ENCODE measurements around the gene SI.
"Not testable (repeated sequence)": the region's sequence is repeated elsewhere in the genome, so short reads cannot be mapped to it uniquely, and the experiment has no call there.

Gene SI

DNA sequence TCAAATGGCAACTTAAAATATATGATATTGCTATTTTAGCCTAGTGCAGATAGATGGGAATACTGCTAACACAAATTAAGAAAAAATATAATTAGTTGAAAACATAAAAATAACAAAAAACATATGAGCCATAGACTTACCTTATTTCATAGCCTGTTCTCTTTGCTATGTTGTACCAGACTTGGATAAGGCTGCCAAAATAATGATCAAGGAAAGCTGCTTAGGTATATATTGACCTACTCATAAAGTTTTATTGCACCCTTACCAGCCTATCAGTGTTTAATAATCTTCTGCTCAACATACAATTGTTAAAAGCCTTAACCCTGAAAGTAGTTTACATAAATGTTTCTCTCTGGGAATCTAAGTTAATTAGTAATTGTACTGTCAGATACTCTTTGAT is at the start of gene SI:
Gene SI, minus strand, starts transcription at position 204 of the 400 bp plus-strand sequence. CDS start 2,484 bp downstream, outside the sequence.
- in situ Hi-C loops (cut with HindIII; ENCODE audit: low pct_unique_long_range_greater_than_20kb, low sequenced_read_pairs): no loop called here
- TF ChIP-seq JUND (IDR thresholded peaks at IDR 0.05; ENCODE audit: low read depth): no peak
- no peak for DNase-seq (ENCODE audit: low read depth in 1 of 2, low spot score in 1 of 2)

DNA sequence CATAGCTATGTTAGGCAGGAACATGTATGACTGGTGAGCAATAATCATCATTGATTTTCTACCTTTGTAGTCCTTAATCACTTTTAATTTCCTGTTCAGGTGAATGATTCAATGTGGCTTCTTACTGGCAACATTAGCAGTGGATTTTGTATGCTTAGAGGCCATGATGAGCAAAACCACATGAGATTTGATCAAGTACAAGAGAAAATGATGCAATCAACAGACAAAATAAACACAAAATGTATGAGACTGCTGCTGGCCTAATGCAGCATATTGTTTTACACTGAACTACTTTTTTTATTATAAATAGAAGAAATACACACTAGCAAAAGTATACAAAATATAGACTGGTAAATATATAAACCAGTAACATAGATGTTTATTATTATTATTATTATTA is 47.5 kb upstream of the SI start:
- in situ Hi-C loops (cut with HindIII; ENCODE audit: low pct_unique_long_range_greater_than_20kb, low sequenced_read_pairs): no loop called here
- TF ChIP-seq JUND (IDR thresholded peaks at IDR 0.05; ENCODE audit: low read depth): no peak
- DNase-seq (ENCODE audit: low read depth in 1 of 2, low spot score in 1 of 2): no peak

DNA sequence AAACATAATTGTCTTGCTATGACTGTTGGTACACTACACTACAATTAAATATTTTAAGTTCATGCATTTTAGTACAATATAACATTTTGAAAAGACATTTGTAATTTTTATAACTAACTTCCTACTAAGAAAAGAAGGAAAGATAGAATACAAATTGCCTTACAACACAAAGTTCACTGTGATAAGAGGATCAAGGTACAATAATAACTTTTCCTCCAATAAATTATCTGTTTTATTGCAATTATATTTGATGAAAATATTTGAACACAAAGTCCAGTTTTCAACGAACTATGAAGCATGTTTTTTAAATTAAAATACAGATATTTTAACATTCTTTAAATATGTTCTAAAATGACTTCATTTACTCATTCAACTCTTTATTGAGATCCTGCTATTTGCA is 33.1 kb upstream of the SI start:
- no peak for DNase-seq (ENCODE audit: low read depth in 1 of 2, low spot score in 1 of 2)
- in situ Hi-C loops (cut with HindIII; ENCODE audit: low pct_unique_long_range_greater_than_20kb, low sequenced_read_pairs): no loop called here
- TF ChIP-seq JUND (IDR thresholded peaks at IDR 0.05; ENCODE audit: low read depth): no peak

DNA sequence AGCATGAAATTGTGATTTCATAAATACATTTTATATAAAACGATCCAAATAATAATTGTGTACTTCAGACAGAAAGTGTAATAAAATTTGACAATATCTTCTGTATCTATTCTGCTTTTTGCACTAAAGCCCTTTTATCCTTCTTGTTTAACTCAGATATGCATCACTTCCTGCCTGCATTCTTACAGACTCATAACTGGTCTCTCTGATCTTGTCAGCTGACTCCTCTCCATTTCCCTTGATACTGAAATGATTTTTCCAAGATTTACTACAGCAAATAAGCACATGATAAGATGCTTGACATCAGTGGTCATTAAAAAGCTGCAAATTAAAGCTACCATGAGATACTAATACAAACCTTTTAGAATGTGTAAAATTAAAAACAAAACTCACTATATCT is 25.3 kb upstream of the SI start:
- DNase-seq (ENCODE audit: low read depth in 1 of 2, low spot score in 1 of 2): no peak
- no peak for TF ChIP-seq JUND (IDR thresholded peaks at IDR 0.05; ENCODE audit: low read depth)
- in situ Hi-C loops (cut with HindIII; ENCODE audit: low pct_unique_long_range_greater_than_20kb, low sequenced_read_pairs): no loop called here

DNA sequence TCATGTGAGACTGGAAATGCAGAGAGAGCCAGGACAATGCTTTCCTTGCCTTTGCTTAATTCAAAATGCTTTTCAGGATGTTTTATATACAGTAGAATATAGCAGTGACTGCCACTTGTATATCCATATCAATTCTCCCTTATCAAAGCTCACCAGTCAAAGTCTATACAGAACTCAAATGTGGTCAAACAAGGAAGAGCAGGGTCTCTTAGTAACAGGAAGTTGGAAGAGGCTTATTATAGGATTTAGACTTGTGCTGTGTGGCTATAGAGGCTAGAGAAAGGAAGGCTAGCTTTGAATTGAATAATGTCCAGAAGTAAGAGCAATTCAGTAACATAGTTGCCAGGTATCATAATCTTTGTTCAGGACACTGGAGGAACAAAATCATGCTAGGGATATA is 4.4 kb upstream of the SI start:
- DNase-seq (ENCODE audit: low read depth in 1 of 2, low spot score in 1 of 2): no peak
- in situ Hi-C loops (cut with HindIII; ENCODE audit: low pct_unique_long_range_greater_than_20kb, low sequenced_read_pairs): no loop called here
- no peak for TF ChIP-seq JUND (IDR thresholded peaks at IDR 0.05; ENCODE audit: low read depth)

DNA sequence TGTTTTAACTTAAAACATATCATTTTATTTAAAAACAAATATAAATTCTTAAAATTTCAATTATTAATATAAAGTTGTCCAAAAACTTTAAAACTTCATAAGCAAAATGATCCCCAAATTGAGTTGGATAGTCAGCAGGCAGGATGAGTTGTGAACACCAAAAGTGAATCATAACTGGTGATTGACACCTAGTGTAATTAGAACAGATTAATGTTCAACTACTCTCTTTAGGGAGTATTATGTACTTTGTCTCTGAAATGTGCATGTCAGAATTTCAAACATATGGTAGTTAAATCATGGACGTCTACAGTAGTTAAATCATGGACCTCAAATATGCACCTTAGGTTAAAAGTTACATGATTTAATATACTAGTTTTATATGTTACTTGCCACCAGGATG is 2.9 kb upstream of the SI start:
- TF ChIP-seq JUND (IDR thresholded peaks at IDR 0.05; ENCODE audit: low read depth): no peak

DNA sequence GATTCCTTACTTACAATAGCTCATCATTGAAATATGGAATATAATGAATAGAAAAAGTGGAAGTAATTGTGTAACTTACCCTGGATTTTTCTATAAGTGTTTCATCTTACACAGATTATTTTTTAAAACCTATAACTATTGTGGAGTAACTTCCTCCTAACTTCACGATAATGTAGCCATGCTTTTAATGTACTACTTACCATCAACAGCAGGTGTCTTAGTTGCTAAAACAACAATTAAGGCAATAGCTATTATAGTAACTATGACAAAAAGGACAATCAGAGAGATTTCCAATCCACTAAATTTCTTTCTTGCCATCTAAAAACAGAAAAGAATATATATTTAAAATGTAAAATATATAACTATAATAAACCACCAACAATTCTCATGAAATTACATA is 2.6 kb downstream of the SI start:
- no peak for TF ChIP-seq JUND (IDR thresholded peaks at IDR 0.05; ENCODE audit: low read depth)
- in situ Hi-C loops (cut with HindIII; ENCODE audit: low pct_unique_long_range_greater_than_20kb, low sequenced_read_pairs): no loop called here
- DNase-seq (ENCODE audit: low read depth in 1 of 2, low spot score in 1 of 2): peak in 1 of 2 experiments; percentile 13

More for the DNA sequence above, 2.9 kb upstream of the SI start:
- no peak for DNase-seq (ENCODE audit: low read depth in 1 of 2, low spot score in 1 of 2)
- in situ Hi-C loops (cut with HindIII; ENCODE audit: low pct_unique_long_range_greater_than_20kb, low sequenced_read_pairs): no loop called here

DNA sequence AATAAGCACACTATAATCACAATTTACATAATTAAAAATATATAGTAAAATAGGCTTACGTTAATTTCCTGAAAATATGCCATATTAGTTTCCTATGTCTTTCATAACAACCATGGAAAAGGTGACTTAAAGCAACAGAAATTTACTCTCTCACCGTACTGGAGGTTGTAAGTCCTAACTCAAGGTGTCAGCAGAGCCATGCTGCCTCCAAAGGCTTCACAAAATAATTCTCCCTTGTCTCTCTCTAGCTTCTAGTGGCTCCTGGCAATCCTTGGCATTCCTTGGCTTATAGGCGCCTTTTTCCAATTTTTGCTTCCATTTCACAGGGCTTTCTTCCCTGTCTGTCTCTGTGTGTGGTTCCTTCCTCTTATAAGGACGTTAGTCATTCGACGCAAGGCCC is 7.6 kb downstream of the SI start:
- peak in 1 of 2 experiments; percentile 47 for DNase-seq (ENCODE audit: low read depth in 1 of 2, low spot score in 1 of 2)
- in situ Hi-C loops (cut with HindIII; ENCODE audit: low pct_unique_long_range_greater_than_20kb, low sequenced_read_pairs): no loop called here
- TF ChIP-seq JUND (IDR thresholded peaks at IDR 0.05; ENCODE audit: low read depth): no peak

DNA sequence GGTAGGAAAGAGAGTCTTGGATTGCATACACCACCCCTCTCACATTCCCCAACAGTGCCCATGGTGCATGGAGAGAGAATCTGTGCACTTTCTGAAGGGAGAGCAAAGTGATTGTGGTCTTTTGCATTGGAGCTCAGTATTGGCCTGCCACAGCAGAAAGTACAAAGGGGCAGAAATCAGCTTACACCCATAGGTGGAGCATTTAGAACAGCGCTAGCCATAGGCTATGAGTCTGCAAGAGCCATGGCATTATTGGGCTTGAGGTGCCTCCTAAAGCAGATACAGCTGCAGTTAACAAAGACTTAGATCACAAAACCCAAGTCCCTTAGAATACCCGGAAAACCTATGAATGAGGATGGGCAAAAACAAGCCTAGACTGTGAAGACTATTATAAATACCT is 21.8 kb downstream of the SI start:
- in situ Hi-C loops (cut with HindIII; ENCODE audit: low pct_unique_long_range_greater_than_20kb, low sequenced_read_pairs): no loop called here
- no peak for TF ChIP-seq JUND (IDR thresholded peaks at IDR 0.05; ENCODE audit: low read depth)
- DNase-seq (ENCODE audit: low read depth in 1 of 2, low spot score in 1 of 2): no peak

DNA sequence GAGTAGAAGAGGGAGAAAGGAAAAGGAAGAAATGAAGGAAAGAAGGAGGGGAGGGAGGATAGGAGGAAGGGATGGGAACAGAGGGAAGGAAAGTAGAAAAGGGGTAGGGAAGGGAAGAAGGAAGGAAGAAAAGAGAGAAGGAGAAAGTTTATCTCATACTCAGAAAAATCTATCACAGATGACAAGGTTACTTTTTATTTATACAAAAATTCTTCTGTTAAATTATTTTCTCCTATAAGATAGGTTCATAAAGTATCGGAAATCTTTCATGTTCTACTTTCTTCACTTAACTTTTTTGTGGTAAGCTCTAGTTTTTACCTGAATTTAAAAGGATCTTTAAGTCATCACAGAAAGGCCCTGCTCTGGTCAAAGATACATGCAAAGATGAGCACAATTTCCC is 38.1 kb downstream of the SI start:
- in situ Hi-C loops (cut with HindIII; ENCODE audit: low pct_unique_long_range_greater_than_20kb, low sequenced_read_pairs): no loop called here
- no peak for DNase-seq (ENCODE audit: low read depth in 1 of 2, low spot score in 1 of 2)
- TF ChIP-seq JUND (IDR thresholded peaks at IDR 0.05; ENCODE audit: low read depth): no peak

DNA sequence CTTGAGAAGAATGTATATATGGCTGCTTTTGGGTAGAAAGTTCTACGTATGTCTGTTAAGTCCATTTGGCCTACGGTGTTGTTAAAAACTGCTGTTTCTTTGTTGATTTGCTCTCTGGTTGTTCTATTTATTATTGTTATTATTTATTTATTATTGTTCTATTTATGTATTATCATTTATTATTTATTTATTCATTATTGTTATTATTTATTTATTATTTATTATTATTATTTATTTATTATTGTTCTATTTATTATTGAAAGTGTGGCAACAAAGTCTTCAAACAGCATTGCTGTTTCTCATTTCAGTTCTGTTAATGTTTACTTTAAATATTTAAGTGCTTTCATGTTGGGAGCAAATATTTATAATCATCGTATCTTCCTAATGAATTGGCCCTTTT is 66.7 kb downstream of the SI start:
- no peak for DNase-seq (ENCODE audit: low read depth in 1 of 2, low spot score in 1 of 2)
- TF ChIP-seq JUND (IDR thresholded peaks at IDR 0.05; ENCODE audit: low read depth): no peak
- in situ Hi-C loops (cut with HindIII; ENCODE audit: low pct_unique_long_range_greater_than_20kb, low sequenced_read_pairs): no loop called here

DNA sequence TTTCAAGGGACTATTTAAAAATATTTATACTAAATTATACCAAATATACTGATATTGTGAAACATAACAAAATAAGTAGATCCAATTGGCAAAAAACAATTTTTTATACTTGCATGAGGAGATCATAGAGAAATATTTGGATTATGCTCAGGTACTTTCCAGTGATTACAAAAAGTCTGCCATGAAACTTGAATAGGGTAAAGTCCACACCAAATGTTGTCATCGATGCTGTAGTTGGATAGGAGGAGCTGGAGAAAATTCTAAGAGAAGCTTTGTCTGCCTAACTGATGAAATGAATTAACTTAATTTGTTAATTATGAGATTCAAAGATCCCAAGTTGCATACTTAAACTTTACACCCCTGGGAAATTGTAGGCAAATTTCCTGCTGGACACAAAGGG is 93.3 kb downstream of the SI start:
- in situ Hi-C loops (cut with HindIII; ENCODE audit: low pct_unique_long_range_greater_than_20kb, low sequenced_read_pairs): no loop called here
- no peak for DNase-seq (ENCODE audit: low read depth in 1 of 2, low spot score in 1 of 2)
- TF ChIP-seq JUND (IDR thresholded peaks at IDR 0.05; ENCODE audit: low read depth): no peak

DNA sequence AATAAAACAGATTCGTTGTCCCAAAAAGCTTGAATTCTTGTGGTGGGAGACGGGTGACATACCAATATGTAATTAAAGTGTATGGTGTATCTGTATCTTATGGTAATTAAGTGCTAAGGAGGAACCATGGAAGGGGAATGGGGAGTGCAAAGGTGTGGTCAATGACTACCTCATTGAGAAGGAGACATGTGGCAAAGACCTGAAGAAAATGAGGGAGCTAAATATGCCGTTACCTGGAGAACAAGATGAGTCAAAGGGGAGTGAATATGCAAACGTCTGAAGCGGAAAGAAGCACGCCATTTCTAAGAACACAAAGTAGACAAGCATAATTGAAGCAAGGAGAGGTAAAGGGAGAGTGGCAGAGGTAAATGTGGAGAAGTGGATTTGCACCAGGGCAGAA is 115.7 kb downstream of the SI start:
- in situ Hi-C loops (cut with HindIII; ENCODE audit: low pct_unique_long_range_greater_than_20kb, low sequenced_read_pairs): no loop called here
- TF ChIP-seq JUND (IDR thresholded peaks at IDR 0.05; ENCODE audit: low read depth): no peak
- no peak for DNase-seq (ENCODE audit: low read depth in 1 of 2, low spot score in 1 of 2)

DNA sequence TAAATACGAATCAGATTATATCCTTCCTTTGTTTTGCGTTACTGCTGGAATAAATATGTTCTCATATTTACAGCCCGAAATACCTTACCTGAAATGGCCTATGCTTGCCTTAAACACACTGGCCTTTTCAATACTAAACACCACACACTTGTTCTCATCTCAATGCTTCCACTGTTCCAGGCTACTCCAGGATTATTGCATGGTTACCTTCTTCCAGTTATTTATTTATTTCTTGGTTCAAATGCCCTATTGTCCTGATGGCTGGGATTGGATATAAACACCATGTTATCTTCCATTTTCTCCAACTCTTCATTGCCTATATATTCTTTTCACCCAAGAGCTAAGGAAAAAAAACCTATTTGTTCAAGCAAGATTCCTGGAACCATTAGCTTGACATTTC is 125.3 kb downstream of the SI start:
- DNase-seq (ENCODE audit: low read depth in 1 of 2, low spot score in 1 of 2): no peak
- no peak for TF ChIP-seq JUND (IDR thresholded peaks at IDR 0.05; ENCODE audit: low read depth)
- in situ Hi-C loops (cut with HindIII; ENCODE audit: low pct_unique_long_range_greater_than_20kb, low sequenced_read_pairs): no loop called here

DNA sequence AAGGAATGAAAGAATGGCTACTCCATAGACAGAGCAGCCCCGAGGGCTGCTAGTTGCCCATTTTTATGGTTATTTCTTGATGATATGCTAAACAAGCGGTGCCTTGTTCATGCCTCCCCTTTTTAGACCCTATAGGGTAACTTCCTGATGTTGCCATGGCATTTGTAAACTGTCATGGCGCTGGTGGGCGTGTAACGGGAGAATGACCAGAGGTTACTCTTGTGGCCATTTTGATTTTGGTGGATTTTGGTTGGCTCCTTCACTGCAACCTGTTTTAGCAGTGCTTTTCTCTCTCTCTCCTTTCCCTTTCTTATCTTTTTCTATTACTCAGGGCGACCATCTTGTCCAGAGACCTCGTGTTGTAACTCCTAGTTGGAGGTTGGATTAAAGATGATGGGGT is 126.9 kb downstream of the SI start:
- in situ Hi-C loops (cut with HindIII; ENCODE audit: low pct_unique_long_range_greater_than_20kb, low sequenced_read_pairs); DNase-seq (ENCODE audit: low read depth in 1 of 2, low spot score in 1 of 2): not testable (repeated sequence)

Measured in T47D (cell line).